ENCODE results near the gene ROBO1.

The ROBO1 gene

GRCh38 chr3:79410136-79410535 is 357.7 kb downstream of the ROBO1 start:
- no peak overlapping the region for H3K27ac ChIP-seq
- H3K4me3 ChIP-seq, result no peak overlapping the region

- Histone ChIP-seq H3K4me3 (no peak overlapping the region), H3K27ac (no peak overlapping the region)
Observed at GRCh38 chr3:79406175-79406574, 361.6 kb downstream of the ROBO1 start.

GRCh38 chr3:79405183-79405582 is 362.6 kb downstream of the ROBO1 start:
- no peak overlapping the region for H3K4me3 ChIP-seq

DNA sequence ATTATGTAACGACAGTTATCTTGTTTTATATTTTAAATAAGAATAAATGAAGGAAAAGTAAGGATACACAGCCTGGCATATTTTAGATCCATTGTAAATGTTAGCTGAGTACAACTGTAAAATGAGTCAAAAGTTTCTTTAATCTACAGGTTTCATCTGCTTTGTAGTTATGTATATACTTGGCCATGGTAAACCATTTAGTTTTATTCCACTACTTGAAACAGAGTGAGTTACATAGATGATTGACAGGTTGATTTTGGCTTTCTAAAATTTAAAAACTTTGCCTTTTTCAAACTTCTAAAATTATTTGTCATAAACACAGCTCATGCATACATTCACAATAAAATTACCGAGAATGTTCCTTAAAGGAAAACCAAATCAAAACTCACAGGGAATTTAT is 371.2 kb downstream of the ROBO1 start:
- H3K4me3 ChIP-seq, result no peak overlapping the region

More at GRCh38 chr3:79405183-79405582, 362.6 kb downstream of the ROBO1 start:
- no peak overlapping the region for H3K27ac ChIP-seq

GRCh38 chr3:79392479-79392878 is 375.3 kb downstream of the ROBO1 start:
- Histone ChIP-seq H3K4me3 (no peak overlapping the region), H3K27ac (no peak overlapping the region)

More for the DNA sequence above, 371.2 kb downstream of the ROBO1 start:
- H3K27ac ChIP-seq, result no peak overlapping the region

GRCh38 chr3:79390352-79390751 is 377.4 kb downstream of the ROBO1 start:
- H3K4me3 ChIP-seq, result no peak overlapping the region
- H3K27ac ChIP-seq, result no peak overlapping the region

- no peak overlapping the region for H3K27ac ChIP-seq
- H3K4me3 ChIP-seq, result no peak overlapping the region
Observed at GRCh38 chr3:79385211-79385610, 382.6 kb downstream of the ROBO1 start.

GRCh38 chr3:79383402-79384012 is 384.3 kb downstream of the ROBO1 start:
- Histone ChIP-seq H3K4me3 (peak overlapping the region in 1 of 7 experiments; percentile 17), H3K27ac (no peak overlapping the region)

- H3K4me3 ChIP-seq, result no peak overlapping the region
- no peak overlapping the region for H3K27ac ChIP-seq
Observed at GRCh38 chr3:79380581-79380980, 387.2 kb downstream of the ROBO1 start.

GRCh38 chr3:79378064-79378463 is 389.7 kb downstream of the ROBO1 start:
- Histone ChIP-seq H3K4me3 (no peak overlapping the region), H3K27ac (no peak overlapping the region)

- H3K4me3 ChIP-seq, result no peak overlapping the region
Observed at GRCh38 chr3:79369306-79369705, 398.5 kb downstream of the ROBO1 start.

GRCh38 chr3:79368403-79368802 is 399.4 kb downstream of the ROBO1 start:
- no peak overlapping the region for H3K27ac ChIP-seq
- no peak overlapping the region for H3K4me3 ChIP-seq

More at GRCh38 chr3:79369306-79369705, 398.5 kb downstream of the ROBO1 start:
- H3K27ac ChIP-seq, result no peak overlapping the region

GRCh38 chr3:79367803-79368202 is 400.0 kb downstream of the ROBO1 start:
- peak overlapping the region in 1 of 21 experiments; percentile 7 for H3K27ac ChIP-seq
- H3K4me3 ChIP-seq, result no peak overlapping the region

DNA sequence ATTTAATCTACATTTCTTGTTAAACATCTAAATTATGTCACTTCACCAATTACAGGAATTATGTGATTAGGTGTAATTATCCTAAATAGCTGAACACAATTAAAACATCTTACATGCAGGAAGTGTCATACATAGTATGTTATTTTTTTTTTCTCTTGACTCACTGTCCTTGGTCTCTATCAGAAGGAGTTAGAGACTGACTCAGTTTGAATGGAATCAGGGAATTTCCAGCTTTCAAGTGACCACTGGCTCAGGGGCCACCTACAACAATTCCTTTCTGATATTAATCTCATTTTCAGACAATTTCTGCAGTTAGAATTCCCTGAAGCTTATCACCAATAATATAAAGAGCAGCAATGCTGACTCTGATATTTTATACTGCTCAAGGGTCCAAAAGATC is 400.7 kb downstream of the ROBO1 start:
- Histone ChIP-seq H3K4me3 (no peak overlapping the region), H3K27ac (peak overlapping the region in 1 of 21 experiments; percentile 7)

- H3K4me3 ChIP-seq, result no peak overlapping the region
- no peak overlapping the region for H3K27ac ChIP-seq
Observed at GRCh38 chr3:79366414-79366813, 401.4 kb downstream of the ROBO1 start.

GRCh38 chr3:79364784-79365183 is 403.0 kb downstream of the ROBO1 start:
- Histone ChIP-seq H3K27ac (no peak overlapping the region), H3K4me3 (no peak overlapping the region)

DNA sequence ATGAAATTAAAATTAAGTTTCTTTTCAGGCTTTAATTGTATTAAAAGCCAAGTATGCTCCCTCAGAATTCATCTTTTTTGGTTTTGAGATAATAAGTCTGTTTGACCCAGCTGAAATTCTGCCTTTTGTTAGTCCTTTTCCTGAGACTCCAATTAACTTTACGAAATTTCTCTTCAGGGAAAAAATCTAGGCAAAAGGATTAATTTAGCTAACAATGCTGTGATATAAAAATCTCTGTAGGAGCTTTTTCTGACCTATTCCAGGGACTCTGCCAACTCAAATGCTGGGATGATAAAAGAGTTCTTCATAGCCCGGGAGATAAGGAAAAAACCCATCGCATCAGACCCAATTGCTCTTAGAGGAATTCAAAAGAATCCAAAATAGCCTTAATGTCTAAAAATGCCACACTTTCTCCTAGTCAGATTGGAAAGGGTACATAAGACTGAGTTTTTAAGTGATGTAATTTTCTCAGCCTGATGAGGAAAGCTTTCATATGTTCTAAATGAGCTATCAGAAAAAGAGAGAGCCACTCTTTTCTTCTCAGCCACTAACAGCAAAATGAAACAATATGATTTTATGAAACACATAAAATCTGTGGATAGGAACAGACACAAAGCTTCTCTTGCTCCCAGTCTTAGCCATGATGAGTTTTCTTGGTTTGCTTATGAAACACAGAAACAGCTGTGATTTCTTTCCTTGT is 405.1 kb downstream of the ROBO1 start:
- H3K27ac ChIP-seq, result peak overlapping the region in 1 of 21 experiments; percentile 53
- H3K4me3 ChIP-seq, result no peak overlapping the region

- H3K4me3 ChIP-seq, result no peak overlapping the region
- H3K27ac ChIP-seq, result no peak overlapping the region
Observed at GRCh38 chr3:79361748-79362378, 405.9 kb downstream of the ROBO1 start.

DNA sequence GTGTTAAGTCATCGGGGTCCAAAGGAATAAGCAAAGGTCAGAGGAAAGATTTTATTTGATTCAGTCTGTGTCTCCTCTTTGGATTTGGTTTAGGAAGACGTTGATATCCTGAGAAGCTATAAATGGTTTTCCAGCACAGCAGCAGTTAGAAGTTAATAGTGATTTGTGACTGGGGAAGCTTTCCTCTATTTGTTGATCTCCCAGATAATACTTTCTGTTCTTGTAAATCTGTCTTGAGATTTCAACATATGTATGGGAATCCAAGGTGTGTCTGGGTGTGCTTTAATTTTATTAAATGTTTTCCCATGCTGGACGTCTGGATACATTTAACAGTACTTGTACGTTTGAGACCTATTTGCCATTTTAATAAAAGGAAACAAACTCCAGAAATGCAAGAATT is 409.5 kb downstream of the ROBO1 start:
- no peak overlapping the region for H3K27ac ChIP-seq

DNA sequence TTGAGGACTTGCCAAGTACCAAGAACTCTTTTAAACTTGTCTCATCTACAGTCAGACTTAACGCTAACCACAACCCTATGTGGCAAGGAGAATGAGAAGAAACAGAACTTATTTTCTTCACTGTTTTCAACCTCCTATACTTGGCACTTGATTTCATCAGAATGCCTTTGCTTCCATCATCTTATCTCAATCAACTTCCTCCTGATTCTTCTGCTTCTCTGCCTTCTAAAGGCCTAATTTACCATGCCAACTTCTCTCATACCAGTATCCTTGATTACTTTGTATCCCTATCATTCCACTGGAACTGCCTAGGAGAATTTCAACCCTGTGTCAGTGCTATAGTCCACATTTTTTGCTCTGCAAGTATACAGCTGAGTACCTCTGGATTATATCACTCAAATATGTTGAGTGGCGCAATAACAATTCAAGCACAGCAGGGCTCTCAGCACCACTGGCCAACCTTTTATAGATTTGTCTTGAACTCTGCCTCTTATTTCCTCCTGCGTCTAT is 413.6 kb downstream of the ROBO1 start:
- Histone ChIP-seq H3K27ac (no peak overlapping the region), H3K4me3 (no peak overlapping the region)

More for the DNA sequence above, 409.5 kb downstream of the ROBO1 start:
- no peak overlapping the region for H3K4me3 ChIP-seq

DNA sequence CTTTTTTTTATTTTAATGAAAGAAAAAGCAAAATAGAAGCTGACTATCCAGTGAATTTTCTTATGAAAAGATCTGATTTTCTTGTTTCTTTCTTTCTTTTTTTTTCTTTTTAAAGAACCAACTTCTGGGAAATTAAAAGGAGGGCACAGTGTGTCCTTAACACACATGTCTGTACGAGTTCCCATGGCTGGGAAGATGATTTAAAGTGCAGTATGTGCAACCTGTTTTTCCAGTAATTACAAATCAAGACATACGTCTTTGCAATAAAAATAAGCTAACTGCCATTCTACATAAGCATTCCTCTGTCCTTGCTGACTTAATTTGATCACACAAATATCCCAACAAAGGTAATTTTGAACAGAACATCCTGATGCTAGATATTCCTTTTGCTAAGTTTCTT is 416.1 kb downstream of the ROBO1 start:
- H3K4me3 ChIP-seq, result no peak overlapping the region
- H3K27ac ChIP-seq, result peak overlapping the region in 4 of 21 experiments; percentile 15 to 53 (median 24)

All from skin epidermis (tissue), 12 donors.